Sigmoid colon (tissue), 4 donors: ENCODE results near the gene CLCN5.

Source experiments
- EP300 ChIP-seq, 4 donors: sonication (generic); formaldehyde crosslinking; IDR thresholded peaks; one replicate each; pipeline ENCODE4 v1.6.1; 2017; ENCODE audit warnings: antibody characterized with exemption in 4 of 4
- POLR2A ChIP-seq, 2 donors: fragments of 450-650 bp; IDR thresholded peaks; one replicate each; pipeline ENCODE4 v1.6.1; 2016; ENCODE audit warnings: antibody characterized with exemption in 2 of 2, mild to moderate bottlenecking in 2 of 2, moderate library complexity in 2 of 2
- POLR2AphosphoS5 ChIP-seq, 4 donors: sonication (generic); formaldehyde crosslinking; IDR thresholded peaks; one replicate each; pipeline ENCODE4 v1.6.1; 2017; ENCODE audit warnings: antibody characterized with exemption in 4 of 4
- TF ChIP-seq, protein P1 (sequence below), 4 experiments: fragments of 450-650 bp in 3 of 4; fragments of 200-600 bp in 1 of 4; IDR thresholded peaks; one replicate each; pipeline ENCODE4 v1.5.1; 2016 to 2019; ENCODE audit warnings: antibody characterized with exemption in 4 of 4, mild to moderate bottlenecking in 3 of 4, moderate library complexity in 2 of 4

DNA sequence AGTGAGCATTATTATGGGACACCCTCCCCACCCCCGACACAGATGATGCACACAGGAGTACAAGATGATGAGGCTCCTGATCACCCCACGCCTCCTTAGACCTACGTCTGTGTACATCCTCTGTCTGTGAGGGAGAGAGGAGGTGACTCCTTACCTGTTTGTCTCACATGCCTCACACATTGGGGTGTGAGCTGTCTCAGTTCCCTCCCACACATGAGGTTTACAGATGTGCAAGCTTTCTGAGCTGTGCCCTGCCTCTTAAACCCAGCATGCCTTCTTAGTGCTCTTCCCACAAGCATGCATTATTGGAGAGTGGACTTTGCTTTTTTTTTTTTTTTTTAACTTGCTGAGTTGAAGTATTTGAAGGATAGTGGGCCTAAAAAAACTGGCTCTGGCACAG, 76.7 kb downstream of the CLCN5 start:
- TF ChIP-seq POLR2AphosphoS5 (IDR thresholded peaks at IDR 0.05) (no peak), EP300 (IDR thresholded peaks at IDR 0.05) (no peak), POLR2A (IDR thresholded peaks at IDR 0.05) (no peak)
- TF ChIP-seq, protein P1, sequence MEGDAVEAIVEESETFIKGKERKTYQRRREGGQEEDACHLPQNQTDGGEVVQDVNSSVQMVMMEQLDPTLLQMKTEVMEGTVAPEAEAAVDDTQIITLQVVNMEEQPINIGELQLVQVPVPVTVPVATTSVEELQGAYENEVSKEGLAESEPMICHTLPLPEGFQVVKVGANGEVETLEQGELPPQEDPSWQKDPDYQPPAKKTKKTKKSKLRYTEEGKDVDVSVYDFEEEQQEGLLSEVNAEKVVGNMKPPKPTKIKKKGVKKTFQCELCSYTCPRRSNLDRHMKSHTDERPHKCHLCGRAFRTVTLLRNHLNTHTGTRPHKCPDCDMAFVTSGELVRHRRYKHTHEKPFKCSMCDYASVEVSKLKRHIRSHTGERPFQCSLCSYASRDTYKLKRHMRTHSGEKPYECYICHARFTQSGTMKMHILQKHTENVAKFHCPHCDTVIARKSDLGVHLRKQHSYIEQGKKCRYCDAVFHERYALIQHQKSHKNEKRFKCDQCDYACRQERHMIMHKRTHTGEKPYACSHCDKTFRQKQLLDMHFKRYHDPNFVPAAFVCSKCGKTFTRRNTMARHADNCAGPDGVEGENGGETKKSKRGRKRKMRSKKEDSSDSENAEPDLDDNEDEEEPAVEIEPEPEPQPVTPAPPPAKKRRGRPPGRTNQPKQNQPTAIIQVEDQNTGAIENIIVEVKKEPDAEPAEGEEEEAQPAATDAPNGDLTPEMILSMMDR (IDR thresholded peaks at IDR 0.05) = no peak
